Omental fat pad (tissue), 4 donors: Measurements from ENCODE around the gene ANKS1B. TPM values are rescaled to one million over a fixed set of nuclear protein-coding genes. Genes with fewer than 3 reads are reported as not detected.

Experiments used
- ATAC-seq: fragments of 150-250 bp; one replicate; pipeline ENCODE4 v1.9.1; 2016; ENCODE audit warnings: mild to moderate bottlenecking, moderate library complexity; ENCODE audit not compliant: low FRiP score
- DNase-seq: peaks from one replicate; pipeline ENCODE4 v3.0.0-alpha.2; 2019; ENCODE audit warnings: low spot score
- total RNA-seq, 4 donors: library from RNA; depleted of rRNA; stranded (reverse); fragments of >200 nt; gene quantifications; one replicate each; pipeline ENCODE4 v1.1.0, GENCODE V29; 2016
- TF ChIP-seq, protein P1 (sequence below), 3 donors: fragments of 450-650 bp; IDR thresholded peaks; one replicate each; pipeline ENCODE4 v1.5.1; 2016 to 2017; ENCODE audit warnings: antibody characterized with exemption in 3 of 3, mild to moderate bottlenecking in 3 of 3, moderate library complexity in 2 of 3

The ANKS1B gene
- total RNA-seq, 4 donors from 2014 or later, result 5.5 to 26.4 (median 7.6) TPM

DNA sequence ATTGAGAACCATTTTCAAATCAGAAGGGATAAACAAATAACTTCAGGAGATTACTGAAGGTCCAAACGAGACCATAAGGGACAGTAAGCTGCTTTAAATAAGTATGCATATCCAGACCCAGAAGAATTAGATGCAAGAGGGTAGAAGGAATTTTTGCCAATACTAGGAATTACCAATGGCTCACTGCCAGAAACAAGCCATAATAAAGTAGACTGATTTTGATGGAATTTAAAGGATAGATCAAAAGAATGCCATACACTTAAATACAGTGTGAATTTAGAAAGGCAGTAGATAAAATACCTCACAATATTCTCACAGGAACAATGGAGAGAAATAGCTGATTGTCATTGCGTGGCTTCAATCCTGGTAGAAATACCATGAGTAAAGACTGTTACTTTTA is 5.3 kb downstream of the ANKS1B start:
- DNase-seq, result no peak
- ATAC-seq, result no peak
- TF ChIP-seq, protein P1, sequence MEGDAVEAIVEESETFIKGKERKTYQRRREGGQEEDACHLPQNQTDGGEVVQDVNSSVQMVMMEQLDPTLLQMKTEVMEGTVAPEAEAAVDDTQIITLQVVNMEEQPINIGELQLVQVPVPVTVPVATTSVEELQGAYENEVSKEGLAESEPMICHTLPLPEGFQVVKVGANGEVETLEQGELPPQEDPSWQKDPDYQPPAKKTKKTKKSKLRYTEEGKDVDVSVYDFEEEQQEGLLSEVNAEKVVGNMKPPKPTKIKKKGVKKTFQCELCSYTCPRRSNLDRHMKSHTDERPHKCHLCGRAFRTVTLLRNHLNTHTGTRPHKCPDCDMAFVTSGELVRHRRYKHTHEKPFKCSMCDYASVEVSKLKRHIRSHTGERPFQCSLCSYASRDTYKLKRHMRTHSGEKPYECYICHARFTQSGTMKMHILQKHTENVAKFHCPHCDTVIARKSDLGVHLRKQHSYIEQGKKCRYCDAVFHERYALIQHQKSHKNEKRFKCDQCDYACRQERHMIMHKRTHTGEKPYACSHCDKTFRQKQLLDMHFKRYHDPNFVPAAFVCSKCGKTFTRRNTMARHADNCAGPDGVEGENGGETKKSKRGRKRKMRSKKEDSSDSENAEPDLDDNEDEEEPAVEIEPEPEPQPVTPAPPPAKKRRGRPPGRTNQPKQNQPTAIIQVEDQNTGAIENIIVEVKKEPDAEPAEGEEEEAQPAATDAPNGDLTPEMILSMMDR (IDR thresholded peaks at IDR 0.05), result no peak

GRCh38 chr12:99978152-99978551 is 6.6 kb downstream of the ANKS1B start:
- peak; percentile 46 for ATAC-seq
- DNase-seq, result no peak

GRCh38 chr12:99977550-99977949 is 7.2 kb downstream of the ANKS1B start:
- peak; percentile 54 for ATAC-seq
- TF ChIP-seq, protein P1 (IDR thresholded peaks at IDR 0.05), result no peak
- DNase-seq, result no peak

More at GRCh38 chr12:99978152-99978551, 6.6 kb downstream of the ANKS1B start:
- TF ChIP-seq, protein P1 (IDR thresholded peaks at IDR 0.05), result no peak

DNA sequence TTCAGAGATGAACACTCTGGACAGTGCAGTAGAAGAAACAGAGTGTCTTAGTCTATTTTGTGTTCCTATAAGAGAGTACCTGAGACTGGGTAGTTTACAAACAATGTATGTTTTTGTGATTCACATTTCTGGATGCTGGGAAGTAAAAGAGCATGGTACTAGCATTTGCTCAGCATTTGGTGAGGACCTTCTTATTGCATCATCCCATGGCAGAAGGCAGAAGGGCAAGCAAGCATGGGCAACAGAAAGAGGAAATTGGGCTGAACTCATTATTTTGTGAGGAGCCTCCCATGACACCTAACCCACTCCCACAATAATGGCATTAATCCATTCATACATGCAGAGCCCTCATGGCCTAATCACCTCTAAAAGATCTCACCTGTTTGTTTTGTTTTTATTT is 8.0 kb downstream of the ANKS1B start:
- peak; percentile 42 for ATAC-seq
- TF ChIP-seq, protein P1 (IDR thresholded peaks at IDR 0.05), result no peak
- DNase-seq, result no peak

- DNase-seq, result no peak
- no peak for ATAC-seq
- TF ChIP-seq, protein P1 (IDR thresholded peaks at IDR 0.05), result no peak
These were observed 9.4 kb downstream of the ANKS1B start for GRCh38 chr12:99975321-99975720.

GRCh38 chr12:99974146-99974545 is 10.6 kb downstream of the ANKS1B start:
- ATAC-seq, result no peak

DNA sequence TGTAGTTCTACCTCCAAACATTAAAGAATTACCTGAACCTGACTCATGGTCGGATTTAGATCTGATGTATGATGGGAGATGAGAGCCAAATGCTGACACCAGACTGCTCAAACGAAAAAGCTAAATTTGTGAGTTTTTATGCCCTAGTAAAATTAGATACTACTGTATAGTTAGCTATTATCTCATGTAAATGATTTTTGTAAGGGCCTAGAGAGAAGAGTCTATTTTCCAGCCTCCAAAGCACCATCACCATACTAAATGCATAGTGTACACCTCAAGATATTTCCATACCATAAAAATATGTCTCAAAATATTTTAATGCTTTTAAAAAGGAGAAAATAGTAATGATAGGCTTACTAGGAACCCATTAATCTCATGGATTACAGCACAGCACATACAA is 18.3 kb downstream of the ANKS1B start:
- DNase-seq, result no peak
- no peak for ATAC-seq
- TF ChIP-seq, protein P1 (IDR thresholded peaks at IDR 0.05), result no peak

More at GRCh38 chr12:99974146-99974545, 10.6 kb downstream of the ANKS1B start:
- TF ChIP-seq, protein P1 (IDR thresholded peaks at IDR 0.05), result no peak
- DNase-seq, result no peak
